ENCODE data around the gene TNFSF13.

- TF ChIP-seq CTCF (IDR thresholded peaks at IDR 0.05) (no peak), POLR2A (IDR thresholded peaks at IDR 0.05) (no peak)
Observed at GRCh38 chr17:7610641-7611040, 52.1 kb downstream of the TNFSF13 start.
